ENCODE measurements around the gene COL4A1. TPM values are rescaled to one million over a fixed set of nuclear protein-coding genes. Genes with fewer than 3 reads are reported as not detected.

The COL4A1 gene
- total RNA-seq, 1 donor from 2014 or later: not detected

GRCh38 chr13:110294146-110294545, 12.8 kb downstream of the COL4A1 start:
- no peaks in the 10 kb centered on the region for H3K36me3 Mint-ChIP-seq (ENCODE audit: low read depth)
- peaks cover 3% of the 10 kb centered on the region for H3K4me1 Mint-ChIP-seq
- no peak overlapping the region for H3K27ac Mint-ChIP-seq
- H3K9me3 Mint-ChIP-seq: no peaks in the 10 kb centered on the region
- intact Hi-C loops (cut with micrococcal nuclease): no loop called here
- DNase-seq: no peak
- no peak overlapping the region for H3K4me3 Mint-ChIP-seq
- peaks cover 30% of the 10 kb centered on the region for H3K27me3 Mint-ChIP-seq

- peaks cover 25% of the 10 kb centered on the region for H3K27me3 Mint-ChIP-seq
- H3K27ac Mint-ChIP-seq: no peak overlapping the region
- H3K36me3 Mint-ChIP-seq (ENCODE audit: low read depth): no peaks in the 10 kb centered on the region
- intact Hi-C loops (cut with micrococcal nuclease): no loop called here
- H3K9me3 Mint-ChIP-seq: no peaks in the 10 kb centered on the region
- peaks cover under 1% of the 10 kb centered on the region for H3K4me1 Mint-ChIP-seq
- no peak for DNase-seq
- no peak overlapping the region for H3K4me3 Mint-ChIP-seq
These were observed 13.3 kb downstream of the COL4A1 start for GRCh38 chr13:110293649-110294048.

DNA sequence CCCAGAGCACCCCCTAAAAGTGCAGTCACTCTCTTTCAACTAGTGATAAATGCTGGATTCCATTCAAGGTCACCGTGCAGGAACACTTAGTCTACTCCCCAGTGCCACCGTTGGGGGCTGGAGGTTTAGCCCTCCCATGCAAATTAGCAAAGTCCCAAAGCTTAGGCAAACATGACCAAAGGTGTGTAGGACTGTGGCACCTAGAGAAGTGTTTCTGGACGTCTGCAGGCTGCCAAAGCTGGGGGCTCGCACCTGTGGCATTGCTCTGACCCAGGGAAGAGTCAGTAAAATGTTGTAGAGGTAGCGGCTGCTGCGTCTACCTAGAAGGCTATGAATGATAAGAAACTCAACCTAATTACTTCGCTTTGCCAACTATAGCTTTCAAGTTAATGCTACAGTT, 13.9 kb downstream of the COL4A1 start:
- Mint-ChIP-seq H3K4me3 (no peak overlapping the region), H3K9me3 (no peaks in the 10 kb centered on the region), H3K27ac (no peak overlapping the region), H3K4me1 (no peaks in the 10 kb centered on the region), H3K27me3 (peaks cover 20% of the 10 kb centered on the region), H3K36me3 (ENCODE audit: low read depth) (no peaks in the 10 kb centered on the region)
- DNase-seq: no peak
- intact Hi-C loops (cut with micrococcal nuclease): no loop called here

DNA sequence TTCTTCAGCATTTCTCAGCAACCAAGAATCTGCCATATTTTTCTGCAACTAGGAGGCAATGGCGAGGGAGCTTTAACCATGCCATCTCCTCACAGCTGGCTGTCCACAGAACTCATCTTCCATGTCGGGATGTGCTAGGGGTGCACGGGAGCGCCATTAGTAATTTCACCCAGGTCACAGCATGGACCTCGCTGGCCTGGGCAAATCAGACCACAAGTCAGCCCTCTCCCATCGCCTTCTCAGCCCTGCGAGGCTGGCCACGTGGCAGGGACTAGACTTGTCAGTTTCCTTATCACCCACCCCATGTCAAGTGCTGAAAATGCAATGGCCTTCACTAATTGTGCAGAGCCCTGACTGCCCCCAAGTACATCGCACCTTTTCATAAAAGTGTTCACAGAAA, 15.7 kb downstream of the COL4A1 start:
- Mint-ChIP-seq H3K4me1 (no peaks in the 10 kb centered on the region), H3K27ac (no peak overlapping the region), H3K9me3 (no peaks in the 10 kb centered on the region), H3K4me3 (no peak overlapping the region), H3K27me3 (peaks cover 13% of the 10 kb centered on the region), H3K36me3 (ENCODE audit: low read depth) (no peaks in the 10 kb centered on the region)
- DNase-seq: no peak
- intact Hi-C loops (cut with micrococcal nuclease): no loop called here

DNA sequence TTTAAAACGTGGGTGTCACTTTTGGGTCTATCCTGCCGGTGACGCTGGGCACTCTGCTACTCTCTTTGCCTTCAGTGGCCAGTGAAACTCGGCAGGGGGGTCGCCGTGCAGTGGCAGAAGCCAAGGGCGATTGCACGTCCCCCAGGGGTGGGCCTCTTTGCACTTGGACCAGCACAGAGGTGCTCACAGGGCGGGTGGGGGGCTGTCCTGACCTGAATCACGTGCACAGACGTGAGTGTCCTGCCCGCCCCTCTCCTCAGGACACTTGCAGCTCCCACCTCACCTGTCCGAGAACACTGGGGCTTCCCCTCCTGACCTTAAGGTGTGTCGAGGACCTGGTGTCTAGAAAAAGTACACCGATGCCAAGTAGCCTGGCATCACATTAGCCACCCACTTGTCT, 16.1 kb downstream of the COL4A1 start:
- Mint-ChIP-seq H3K36me3 (ENCODE audit: low read depth) (no peaks in the 10 kb centered on the region), H3K4me1 (no peaks in the 10 kb centered on the region), H3K9me3 (no peaks in the 10 kb centered on the region), H3K27ac (no peak overlapping the region), H3K4me3 (no peak overlapping the region), H3K27me3 (peaks cover 10% of the 10 kb centered on the region)
- intact Hi-C loops (cut with micrococcal nuclease): no loop called here
- DNase-seq: no peak

- no peak overlapping the region for H3K27ac Mint-ChIP-seq
- H3K36me3 Mint-ChIP-seq (ENCODE audit: low read depth): no peaks in the 10 kb centered on the region
- no peak overlapping the region for H3K4me3 Mint-ChIP-seq
- no peak for DNase-seq
- H3K4me1 Mint-ChIP-seq: no peaks in the 10 kb centered on the region
- peaks cover 7% of the 10 kb centered on the region for H3K27me3 Mint-ChIP-seq
- H3K9me3 Mint-ChIP-seq: no peaks in the 10 kb centered on the region
- intact Hi-C loops (cut with micrococcal nuclease): no loop called here
These were observed 16.8 kb downstream of the COL4A1 start for GRCh38 chr13:110290153-110290552.

DNA sequence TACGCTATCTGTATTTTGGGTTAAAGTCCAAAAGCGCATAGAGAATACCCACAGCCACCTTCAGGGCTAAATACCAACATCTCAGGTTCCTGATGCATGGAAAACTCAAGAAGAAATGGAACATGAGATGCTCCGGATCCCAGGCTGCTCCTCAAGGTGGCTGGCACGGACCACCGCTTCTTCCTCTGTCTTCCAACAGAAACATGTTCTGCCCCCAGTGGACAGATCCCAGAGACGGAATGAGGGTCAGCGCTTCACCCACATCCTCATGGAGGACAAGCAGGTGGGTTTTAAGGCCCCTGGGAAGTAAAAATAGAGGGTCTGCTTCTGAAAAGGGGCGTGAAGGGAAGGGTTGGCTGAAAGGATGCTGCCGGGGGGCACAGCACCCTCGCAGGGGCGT, 17.3 kb downstream of the COL4A1 start:
- no peak overlapping the region for H3K27ac Mint-ChIP-seq
- H3K4me1 Mint-ChIP-seq: no peaks in the 10 kb centered on the region
- DNase-seq: no peak
- no peaks in the 10 kb centered on the region for H3K36me3 Mint-ChIP-seq (ENCODE audit: low read depth)
- no peaks in the 10 kb centered on the region for H3K9me3 Mint-ChIP-seq
- H3K27me3 Mint-ChIP-seq: peaks cover 7% of the 10 kb centered on the region
- no peak overlapping the region for H3K4me3 Mint-ChIP-seq
- intact Hi-C loops (cut with micrococcal nuclease): no loop called here

DNA sequence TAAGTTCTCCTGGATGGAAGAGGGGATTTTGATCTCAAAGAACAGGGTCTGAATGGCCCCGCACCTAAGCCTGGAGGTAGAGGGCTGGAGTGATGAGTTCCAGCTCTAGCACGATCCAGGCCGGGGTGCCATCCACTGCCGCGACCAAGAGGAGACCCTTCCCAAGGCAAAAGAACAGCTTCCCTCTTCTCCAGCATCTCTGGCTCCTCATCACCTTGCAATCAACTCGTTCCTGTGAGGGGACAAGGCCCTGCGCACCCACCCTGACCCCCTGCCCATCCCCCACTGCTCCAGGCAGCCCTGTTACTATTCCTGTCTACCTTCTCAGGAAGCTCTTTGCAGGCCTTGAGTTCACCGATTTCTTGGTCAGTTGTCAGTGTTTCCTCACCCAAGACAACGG, 17.8 kb downstream of the COL4A1 start:
- Mint-ChIP-seq H3K36me3 (ENCODE audit: low read depth) (no peaks in the 10 kb centered on the region), H3K4me1 (no peaks in the 10 kb centered on the region), H3K9me3 (no peaks in the 10 kb centered on the region), H3K4me3 (no peak overlapping the region), H3K27ac (no peak overlapping the region), H3K27me3 (peaks cover 8% of the 10 kb centered on the region)
- DNase-seq: no peak
- intact Hi-C loops (cut with micrococcal nuclease): no loop called here

GRCh38 chr13:110286833-110287819, 19.8 kb downstream of the COL4A1 start:
- no peak overlapping the region for H3K27ac Mint-ChIP-seq
- no peaks in the 10 kb centered on the region for H3K4me1 Mint-ChIP-seq
- H3K27me3 Mint-ChIP-seq: peaks cover 6% of the 10 kb centered on the region
- no peaks in the 10 kb centered on the region for H3K36me3 Mint-ChIP-seq (ENCODE audit: low read depth)
- no peaks in the 10 kb centered on the region for H3K9me3 Mint-ChIP-seq
- no peak overlapping the region for H3K4me3 Mint-ChIP-seq
- intact Hi-C loops (cut with micrococcal nuclease): no loop called here
- no peak for DNase-seq

DNA sequence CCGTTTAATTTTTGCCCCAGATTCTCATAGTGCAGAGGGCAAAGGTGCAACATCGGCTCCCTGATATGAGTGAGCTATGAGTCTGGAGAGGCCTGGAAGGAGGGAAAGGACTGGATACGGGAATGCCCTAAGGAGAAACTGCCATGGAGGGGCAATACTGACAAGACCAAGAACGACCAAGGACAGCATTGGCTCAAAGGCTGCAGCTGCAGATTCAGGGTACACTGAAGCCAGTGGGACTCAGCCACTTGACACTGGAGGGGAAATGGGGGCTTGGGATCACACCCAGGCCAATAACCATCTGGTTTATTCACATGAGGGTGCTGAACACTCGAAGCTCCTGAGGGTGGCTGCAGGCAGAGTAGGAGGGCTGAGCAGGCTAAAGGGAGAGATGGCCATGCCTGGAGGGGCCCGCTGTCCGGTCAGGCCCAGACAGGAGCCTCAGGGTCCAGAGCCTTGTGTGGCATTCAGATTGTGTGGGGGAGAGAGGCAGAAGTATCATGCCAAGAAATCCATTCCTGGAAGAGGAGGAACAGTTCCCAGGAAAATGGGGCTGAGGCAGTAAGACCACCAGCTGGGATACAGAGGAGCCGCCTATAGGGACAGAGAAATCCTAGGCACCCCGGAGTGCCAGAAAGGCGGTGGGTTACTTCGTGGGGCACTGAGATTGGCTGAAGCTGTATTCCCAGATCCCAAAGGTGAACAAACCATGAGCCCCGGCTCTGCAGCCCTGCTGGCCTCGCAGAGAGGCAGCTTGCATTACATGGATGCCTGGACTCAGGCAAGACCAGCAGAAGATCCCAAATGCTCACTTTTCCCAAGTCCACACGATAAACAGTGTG, 20.7 kb downstream of the COL4A1 start:
- no peaks in the 10 kb centered on the region for H3K9me3 Mint-ChIP-seq
- intact Hi-C loops (cut with micrococcal nuclease): no loop called here
- no peaks in the 10 kb centered on the region for H3K4me1 Mint-ChIP-seq
- DNase-seq: no peak
- peaks cover under 1% of the 10 kb centered on the region for H3K36me3 Mint-ChIP-seq (ENCODE audit: low read depth)
- no peak overlapping the region for H3K27ac Mint-ChIP-seq
- H3K4me3 Mint-ChIP-seq: no peak overlapping the region
- peaks cover 3% of the 10 kb centered on the region for H3K27me3 Mint-ChIP-seq

GRCh38 chr13:110284779-110285484, 22.0 kb downstream of the COL4A1 start:
- no peak overlapping the region for H3K4me3 Mint-ChIP-seq
- no peak for DNase-seq
- H3K27ac Mint-ChIP-seq: no peak overlapping the region
- peaks cover 3% of the 10 kb centered on the region for H3K27me3 Mint-ChIP-seq
- peaks cover 1% of the 10 kb centered on the region for H3K36me3 Mint-ChIP-seq (ENCODE audit: low read depth)
- H3K9me3 Mint-ChIP-seq: no peaks in the 10 kb centered on the region
- intact Hi-C loops (cut with micrococcal nuclease): no loop called here
- H3K4me1 Mint-ChIP-seq: no peaks in the 10 kb centered on the region

DNA sequence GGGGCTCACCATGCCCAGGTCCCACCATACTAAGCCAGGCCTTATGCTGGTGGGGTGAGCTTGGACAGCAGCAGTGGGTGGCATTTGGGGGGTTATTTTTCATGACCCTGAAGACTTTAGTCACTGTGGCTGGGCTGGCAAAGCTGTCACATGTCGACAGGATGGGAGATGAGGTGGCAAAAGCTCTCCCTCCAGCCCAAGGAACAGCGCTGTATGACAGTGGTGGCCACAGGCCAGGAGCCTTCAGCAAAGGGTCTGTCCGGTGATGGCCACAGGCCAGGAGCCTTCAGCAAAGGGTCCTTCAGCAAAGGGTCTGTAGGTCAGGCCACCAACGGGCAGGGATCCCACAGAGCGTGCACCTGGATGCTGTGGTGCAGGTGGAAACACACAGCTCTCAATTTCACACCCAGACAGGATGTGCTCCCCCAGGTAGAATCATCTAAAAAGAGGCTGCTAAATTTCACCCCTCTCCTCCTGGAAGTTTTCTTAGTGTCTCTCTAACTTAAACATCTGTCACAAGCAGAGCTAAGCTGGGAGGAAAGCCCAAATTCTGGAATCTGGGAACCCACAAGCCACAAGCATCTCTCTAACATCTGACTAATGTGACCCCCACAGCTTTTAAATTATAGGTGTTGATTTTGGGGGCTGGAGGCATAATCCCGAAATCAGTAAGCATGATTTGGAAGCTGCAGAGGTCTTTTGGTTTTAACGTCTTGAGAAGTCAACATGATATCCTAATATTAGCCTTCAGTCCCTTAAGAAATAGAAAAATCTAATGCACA, 23.0 kb downstream of the COL4A1 start:
- no peak overlapping the region for H3K4me3 Mint-ChIP-seq
- DNase-seq: no peak
- H3K4me1 Mint-ChIP-seq: no peaks in the 10 kb centered on the region
- H3K27ac Mint-ChIP-seq: no peak overlapping the region
- no peaks in the 10 kb centered on the region for H3K9me3 Mint-ChIP-seq
- intact Hi-C loops (cut with micrococcal nuclease): no loop called here
- H3K36me3 Mint-ChIP-seq (ENCODE audit: low read depth): peaks cover 1% of the 10 kb centered on the region
- H3K27me3 Mint-ChIP-seq: peaks cover 3% of the 10 kb centered on the region

DNA sequence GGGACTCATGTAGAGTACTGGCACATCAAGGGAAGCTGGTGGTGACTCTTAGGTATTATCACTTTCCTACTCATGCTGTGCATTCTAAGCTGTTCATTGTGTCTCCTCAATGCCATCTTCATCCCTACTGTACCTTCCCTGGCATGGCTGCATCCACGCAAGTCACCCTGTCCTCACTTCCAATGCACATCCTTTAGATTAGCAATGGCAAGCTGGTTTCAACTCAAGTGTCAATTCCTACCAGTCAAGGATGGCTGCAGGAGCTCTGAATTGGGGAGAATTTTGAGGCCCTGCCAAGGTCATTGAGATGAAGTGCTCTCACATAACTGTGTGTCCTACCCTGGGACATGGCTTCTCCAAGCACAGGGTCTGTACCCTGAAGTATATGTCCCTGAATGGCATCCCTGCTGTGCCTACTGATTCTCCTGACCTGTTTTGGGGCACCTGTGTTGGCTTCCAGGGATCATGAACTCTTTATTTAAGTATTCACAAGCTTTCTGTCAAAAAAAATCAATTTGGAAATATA, 24.6 kb downstream of the COL4A1 start:
- Mint-ChIP-seq H3K27me3 (peaks cover 3% of the 10 kb centered on the region), H3K4me3 (no peak overlapping the region), H3K9me3 (no peaks in the 10 kb centered on the region), H3K27ac (no peak overlapping the region), H3K36me3 (ENCODE audit: low read depth) (peaks cover 1% of the 10 kb centered on the region), H3K4me1 (no peaks in the 10 kb centered on the region)
- intact Hi-C loops (cut with micrococcal nuclease): no loop called here
- no peak for DNase-seq
